HG03103 (cell line): ENCODE measurements around the gene HNRNPA3.
"Not testable (repeated sequence)": the region's sequence is repeated elsewhere in the genome, so short reads cannot be mapped to it uniquely, and the experiment has no call there.

Source experiments
- ATAC-seq: cut with Tn5 transposase; IDR thresholded peaks from one replicate; pipeline ENCODE4 v1.9.1; 2021; ENCODE audit warnings: low read depth; ENCODE audit not compliant: unreplicated experiment

The HNRNPA3 gene

DNA sequence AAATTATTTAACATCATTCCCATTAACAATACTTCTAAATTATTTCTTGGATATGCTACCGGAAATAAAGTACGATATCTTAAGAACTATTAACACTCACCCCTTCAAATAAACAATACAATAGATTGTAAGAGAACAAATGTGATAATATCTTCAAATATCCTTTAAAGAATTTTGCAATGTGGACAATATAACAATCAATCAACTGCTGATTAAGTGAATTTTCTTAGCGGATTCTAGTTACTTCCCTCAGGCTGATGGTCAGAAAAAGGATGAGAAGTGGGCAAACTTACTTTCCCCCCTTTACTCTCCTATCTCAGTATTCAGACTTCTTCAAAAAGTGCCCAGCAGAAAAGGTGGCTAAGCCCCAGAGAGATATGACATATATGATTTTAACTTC, 41.1 kb downstream of the HNRNPA3 start:
- ATAC-seq, result no peak

DNA sequence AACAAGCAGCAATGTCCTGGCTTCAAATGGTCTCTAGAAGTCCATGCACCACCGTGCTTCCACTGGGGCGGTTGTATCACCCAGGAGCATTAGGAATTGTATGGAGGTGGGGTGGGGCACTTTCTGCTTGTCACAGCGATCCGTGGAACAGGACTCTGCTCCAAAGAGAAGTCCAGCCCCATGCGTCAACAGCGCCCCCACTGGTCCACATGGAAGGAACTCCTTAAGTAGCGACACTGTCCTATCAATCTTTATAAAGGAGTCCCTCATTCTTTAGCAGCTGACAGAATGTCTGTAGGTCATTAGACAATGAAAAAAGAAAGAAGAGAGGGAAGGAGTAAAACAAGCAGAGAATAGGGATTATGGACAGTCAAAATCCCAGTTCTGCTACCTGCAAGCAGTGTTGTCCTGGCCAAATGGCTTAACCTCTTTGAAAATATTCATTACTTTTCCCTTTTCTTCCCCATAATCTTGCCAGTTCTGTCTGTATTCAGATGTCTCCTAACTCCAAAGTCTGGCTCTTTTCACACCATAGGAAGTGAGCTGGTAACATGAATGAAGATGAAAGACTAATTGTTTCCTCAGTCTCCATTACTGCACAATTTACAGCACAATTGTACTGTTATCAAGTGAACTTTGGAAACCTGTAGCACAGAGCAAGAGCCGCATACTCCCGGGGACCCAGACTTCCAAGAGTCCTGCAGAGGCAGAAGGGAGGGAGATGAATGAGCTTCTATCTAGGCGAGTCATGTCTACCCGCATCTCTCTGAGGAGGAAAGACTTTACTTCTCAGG, 42.0 kb downstream of the HNRNPA3 start:
- ATAC-seq, result no peak

DNA sequence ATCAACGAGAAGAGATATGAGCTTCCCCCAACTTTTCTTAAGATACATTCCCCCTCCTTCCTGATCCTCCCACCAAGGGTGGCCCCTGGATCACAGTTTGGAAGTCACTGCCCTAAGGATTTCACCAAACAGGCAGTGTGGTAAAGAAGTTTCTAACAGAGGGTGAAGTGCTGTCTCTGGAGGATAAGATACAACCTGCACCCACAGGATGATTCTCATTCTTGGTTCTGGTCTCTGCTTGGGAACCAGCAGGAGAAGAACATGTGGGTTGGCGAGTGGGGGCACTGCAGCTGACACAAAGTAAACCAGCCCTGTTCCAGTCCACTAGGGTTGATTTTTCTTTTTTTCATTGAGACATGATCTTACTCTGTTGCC, 42.6 kb downstream of the HNRNPA3 start:
- ATAC-seq, result no peak

DNA sequence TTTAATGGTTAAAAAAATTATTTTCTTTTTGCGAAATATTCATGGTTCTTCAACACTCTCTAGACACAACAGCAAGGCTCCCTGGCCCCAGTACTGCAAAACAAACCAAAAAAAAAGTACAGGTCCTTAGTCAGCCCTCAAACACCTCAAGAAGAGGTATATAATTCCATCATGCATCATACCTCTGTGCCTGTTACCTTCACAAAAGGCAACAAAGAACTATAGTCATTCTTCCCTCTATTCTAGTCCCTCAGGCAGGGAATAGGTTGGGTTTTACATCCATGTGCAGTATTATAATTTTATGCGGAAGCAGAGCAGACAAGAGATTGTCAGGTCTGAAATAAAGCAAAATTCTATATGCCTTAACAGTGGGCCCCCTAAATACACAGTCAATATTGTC, 43.4 kb downstream of the HNRNPA3 start:
- ATAC-seq, result no peak

DNA sequence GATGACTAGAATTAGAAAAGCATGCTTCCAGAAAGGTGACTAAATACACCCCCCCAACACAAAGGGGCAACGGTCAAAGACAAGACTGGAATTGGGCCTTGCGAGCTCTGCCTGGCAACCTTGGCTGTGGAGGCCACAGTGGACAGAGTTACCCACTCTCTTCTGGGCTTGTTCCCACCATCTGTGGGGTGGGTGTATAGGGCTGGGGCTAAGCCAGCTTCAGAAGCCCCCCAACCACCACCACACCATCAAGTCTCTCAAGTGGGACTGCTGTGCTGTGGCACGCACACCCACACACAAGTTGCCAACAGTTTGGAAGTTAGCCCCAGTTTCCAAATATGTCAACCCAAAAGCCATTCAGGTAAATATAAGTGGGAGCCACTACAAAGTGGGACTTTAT, 44.1 kb downstream of the HNRNPA3 start:
- no peak for ATAC-seq

DNA sequence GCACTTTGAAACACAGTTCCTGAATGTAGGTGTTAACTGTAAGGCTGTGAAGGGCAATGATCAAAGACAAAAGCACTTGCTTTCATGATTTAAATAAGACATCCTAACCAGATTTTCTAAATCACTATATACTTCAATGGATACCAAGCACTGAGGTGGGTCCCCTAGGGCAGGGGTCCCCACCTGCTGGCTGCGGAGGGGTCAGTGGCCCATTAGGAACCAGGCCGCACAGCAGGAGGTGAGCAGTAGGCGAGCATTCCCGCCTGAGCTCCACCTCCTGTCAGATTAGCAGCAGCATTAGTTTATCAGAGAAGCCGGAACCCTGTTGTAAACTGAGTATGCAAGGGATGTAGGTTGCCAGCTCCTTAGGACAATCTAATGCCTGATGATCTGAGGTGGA, 44.9 kb downstream of the HNRNPA3 start:
- no peak for ATAC-seq

DNA sequence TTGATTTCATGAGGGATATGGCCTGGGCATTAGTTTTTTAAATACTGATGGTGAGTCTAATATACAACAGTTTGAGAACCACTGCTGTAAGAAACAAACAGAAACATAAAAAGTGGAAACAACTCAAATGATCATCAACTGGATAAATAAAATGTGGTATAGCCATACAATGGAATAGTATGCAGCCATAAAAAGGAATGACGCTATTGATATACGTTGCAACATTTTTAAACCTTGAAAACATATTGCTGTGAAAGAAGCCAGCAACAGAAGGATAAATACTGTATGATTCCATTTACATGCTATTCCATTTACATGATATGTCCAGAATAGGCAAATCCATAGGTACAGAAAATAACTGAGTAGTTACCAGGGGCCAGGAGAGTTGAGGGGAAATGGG, 45.5 kb downstream of the HNRNPA3 start:
- no peak for ATAC-seq

DNA sequence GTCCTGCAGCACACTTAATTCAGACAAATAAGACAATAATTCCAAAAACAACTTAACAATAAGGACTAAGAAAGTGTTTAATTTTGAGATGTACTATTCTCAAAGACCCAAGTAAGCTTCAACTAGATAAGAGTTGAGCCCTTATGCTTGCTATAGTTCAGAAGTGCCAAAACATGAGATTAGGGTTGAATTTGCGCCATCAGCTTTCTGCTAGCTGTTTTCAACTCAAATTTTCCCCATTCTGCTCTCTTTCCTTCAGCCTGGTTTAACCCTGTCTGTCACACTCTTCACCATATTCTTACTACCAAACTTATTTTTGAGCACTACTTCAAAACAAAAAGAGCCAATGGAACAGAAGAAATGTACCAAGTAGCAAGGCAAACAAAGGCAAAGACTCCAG, 47.8 kb downstream of the HNRNPA3 start:
- ATAC-seq, result no peak

DNA sequence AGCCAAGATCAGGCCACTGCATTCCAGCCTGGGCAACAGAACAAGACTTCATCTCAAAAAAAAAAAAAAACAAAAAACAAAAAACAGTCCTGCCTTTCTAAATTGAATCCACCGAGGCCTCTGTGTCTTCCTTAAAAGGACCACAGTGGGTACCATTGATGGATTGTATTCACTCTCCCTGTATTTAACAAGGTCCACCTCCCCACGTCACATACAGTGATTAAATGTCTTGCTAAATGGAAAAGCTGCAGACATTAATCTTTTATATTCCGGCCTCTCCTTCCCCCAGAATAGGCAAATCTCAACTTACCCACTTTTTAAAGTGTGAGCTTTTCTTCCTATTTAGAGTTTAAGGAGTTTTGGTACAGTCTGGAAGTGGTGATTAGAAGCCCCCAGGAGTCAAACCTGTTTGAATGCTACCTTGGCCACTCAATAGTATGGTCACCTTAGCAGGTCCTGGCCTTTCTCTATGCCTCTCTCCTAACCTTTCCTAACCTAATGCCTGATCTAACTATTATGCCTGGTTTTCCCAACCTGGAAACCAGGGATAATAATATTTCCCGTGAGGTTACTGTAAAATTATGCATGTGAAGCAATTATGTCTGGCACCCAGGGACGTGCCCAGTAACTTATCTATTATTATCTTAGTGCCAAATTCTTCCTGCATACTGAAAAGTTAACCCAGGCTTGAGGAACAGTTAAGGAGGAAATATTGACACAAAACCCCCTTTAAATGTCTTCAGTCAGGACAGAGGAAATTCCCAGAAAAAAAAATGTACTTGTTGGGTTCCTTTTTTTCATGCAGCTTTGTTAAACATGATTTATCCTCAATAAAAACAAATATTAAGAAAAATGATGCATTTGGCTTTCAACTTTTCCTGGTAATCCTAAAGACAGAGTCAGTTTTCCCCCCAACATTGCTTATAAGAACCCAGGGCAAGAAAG, 48.8 kb downstream of the HNRNPA3 start:
- no peak for ATAC-seq

DNA sequence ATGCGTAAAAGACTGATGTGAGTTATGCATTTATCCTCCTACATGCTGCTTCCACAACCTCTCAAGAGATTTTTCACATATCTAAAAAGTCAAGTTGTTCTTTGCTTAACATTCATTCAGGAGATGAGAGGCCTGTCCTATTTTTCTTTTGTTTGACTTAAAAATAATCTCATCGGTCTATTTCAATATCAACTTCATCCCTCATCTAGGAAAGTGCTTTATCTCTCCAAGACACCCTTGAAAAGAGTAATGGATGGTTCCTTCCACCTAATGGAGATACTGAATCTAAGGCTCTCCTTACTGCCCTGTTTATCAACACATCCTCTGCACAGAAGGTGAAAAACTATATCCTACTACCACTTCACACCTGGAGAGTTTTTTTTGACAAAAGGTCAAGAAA, 49.5 kb downstream of the HNRNPA3 start:
- ATAC-seq, result no peak

DNA sequence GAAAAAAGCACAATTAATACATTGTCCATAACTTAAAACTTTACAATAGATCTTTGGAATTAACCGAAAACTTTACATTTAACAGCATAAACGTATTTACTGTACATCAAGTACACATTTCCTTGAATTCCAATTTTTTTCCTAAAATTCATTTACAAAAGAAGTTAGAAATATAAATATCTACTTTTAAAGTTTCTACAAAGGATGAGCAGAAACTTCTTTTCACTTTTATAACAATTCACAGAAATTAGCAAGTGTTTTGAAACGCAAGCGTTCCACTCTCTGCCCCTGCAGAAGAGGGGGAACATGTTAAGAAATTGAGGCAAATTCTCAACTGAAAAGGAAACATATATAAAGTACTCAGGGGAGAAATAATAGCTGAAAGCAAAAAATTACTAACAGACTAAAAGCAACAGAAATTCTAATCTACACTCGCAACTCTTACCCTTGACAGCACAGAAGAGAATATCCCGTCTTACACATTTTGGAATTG, 50.4 kb downstream of the HNRNPA3 start:
- no peak for ATAC-seq

DNA sequence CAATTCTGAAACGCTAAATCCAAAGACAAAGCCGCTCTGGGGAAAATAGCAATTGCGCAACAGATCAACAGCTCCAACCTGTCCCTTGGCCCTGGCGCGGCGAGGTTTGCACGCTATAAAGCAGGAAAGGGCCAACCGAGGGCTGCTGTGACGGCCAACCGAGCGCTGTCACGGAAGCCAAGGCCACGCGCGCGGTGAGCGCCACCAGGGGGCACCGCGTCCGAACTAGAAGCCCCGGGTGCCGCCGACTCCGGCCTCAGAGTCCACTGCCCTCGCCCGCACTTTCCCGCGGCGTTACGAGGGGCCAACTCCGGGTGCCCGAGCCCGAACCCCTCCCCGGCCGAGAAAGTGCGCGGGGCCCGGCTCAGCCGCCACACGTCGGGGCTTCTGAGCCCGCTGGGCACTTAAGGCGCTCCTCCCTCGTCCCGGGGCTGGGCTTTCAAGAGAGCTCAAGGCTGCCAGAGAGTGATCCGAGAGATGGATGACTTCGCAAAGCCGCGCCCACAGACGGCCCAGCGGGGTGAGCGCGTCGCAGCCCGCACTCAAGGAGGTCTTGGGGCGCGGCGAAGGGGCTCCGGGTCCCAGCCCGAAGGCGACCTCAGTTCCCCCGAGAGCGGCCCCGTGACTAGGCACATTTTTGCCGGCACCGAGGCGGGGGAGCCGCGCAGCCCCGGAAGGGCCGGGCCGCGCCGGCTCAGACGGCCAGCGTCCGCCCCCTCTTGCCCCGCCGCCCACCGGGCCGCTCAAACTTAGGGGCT, 51.0 kb downstream of the HNRNPA3 start:
- ATAC-seq, result peak; percentile 50

DNA sequence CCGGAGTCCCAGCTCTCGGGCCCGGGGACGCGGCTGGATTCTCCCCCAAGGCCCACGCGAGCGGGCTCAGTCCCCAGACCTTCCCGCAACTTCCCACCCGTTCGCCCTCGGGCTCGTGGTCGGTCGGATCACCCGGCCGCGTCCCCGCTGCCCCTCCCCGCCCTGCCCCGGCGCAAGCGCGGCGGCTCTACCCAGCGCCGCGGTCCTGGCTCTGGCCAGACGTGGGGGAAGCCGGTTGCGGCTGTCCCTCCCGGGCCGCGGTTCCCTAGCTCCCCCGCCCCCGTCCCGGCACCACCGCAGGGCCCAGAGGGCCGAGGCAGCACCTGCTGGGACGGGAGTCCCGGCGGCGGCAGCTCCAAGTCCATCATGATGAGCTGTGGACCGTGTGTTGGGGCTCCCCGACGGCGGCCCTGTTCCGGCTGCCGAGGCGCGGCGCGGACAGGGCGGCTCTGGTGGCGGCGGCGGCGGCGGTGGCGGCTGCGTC, 51.7 kb downstream of the HNRNPA3 start:
- ATAC-seq, result peak; percentile 11

DNA sequence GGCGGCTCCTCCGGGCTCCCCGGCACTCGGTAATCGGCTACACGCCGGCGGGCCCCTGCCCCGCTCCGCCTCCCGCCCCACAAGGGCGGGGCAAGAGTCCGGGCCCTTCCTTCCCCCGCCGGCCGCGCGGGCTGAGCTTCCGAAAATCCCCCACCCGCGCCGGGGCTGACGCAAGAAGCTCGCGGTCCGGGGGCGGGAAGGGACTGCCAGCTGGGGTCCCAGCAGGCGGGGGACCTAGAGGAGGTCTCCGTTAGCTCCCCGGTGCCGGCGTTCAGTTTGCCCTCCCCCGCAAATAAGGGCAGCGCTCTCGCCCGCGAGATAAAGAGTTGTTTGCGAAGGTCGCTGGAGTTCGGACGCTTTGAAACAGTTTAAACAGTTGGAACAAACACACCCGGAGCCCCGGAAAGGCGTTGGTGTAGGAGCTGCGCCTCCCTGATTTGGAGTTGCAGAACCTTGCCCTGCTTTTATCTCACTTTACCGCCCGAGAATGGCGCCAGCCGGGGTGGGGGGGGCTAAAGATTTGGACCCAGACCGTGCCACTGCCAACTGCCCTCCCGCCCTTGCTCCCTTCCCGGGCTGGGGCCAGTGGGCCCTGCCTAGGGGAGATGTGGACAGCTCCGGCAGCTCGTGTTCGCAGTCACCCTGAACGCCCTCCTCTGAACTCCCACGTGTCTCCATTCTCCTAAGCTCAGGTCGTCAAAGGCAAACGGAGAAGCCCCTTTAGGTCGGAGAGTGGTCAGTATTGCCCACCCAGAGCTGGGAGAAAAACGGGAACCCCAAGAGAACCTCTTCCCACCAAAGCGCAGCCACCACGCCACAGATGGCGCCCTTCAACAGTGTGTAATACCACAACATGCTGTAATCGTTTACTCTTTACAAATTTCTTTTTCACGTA, 52.3 kb downstream of the HNRNPA3 start, which contains the start of gene NFE2L2:
NFE2L2 (minus strand) TSS at position 35 of the 895 bp plus-strand sequence. CDS start 151 bp downstream, outside the sequence.
- peak; percentile 51 for ATAC-seq

DNA sequence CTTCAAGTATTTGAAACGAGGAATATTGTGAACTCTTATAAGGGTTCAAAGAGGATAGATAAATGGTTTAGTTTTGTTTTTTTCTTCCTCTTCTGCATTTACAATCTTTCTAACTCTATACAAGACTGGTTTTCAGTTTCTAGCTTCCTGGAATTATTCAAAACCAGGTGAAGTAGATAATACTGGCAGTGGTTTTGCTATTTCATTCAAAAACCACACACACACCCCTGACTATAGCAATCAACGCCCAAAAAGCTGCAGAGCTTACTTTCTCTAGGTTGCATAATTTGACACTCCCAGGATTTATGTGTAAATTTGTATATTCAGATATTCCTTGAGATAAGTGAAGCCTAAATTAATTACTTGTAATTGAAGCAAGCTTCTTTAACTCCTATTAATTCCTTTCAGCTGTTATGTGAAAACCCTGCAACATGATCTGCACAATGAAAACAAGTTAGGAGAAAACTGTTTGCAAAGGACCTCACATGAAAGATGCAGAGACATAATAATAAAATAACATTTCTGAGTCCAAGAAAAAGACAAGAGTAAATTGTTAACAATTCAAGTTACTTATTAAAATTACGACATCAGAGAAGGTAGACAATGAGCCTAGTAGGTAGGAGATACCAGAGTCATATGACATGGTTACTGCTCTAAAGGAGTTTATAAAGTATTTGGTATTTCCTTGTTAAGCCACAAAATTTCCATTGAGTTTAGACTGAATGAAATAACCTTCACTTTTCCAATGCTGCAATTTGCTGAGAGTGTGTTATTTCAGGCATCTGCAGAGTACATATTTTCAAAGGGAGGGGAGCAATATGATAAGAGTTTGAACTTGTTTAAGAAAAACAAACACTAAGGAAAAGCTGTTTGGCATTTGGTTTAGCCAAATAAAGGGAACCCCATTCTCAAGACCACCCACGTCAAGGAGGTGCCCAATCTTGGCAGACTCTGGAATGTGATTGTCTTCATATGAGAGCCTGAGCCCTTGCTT, 53.5 kb downstream of the HNRNPA3 start:
- ATAC-seq, result peak; percentile 21

DNA sequence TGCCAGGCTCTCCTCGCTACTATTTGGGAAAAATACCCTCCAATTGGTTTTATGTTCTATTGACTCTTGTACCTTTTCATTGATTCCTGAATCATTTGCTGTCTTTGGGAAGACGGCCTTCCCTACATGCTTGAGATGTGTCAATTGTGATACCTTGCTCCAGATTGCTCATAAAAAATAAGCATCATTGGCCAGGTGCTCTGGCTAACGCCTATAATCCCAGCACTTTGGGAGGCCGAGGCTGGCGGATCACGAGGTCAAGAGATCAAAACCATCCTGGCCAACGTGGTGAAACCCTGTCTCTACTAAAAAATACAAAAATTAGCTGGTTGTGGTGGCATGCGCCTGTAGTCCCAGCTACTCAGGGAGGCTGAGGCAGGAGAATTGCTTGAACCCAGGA, 54.4 kb downstream of the HNRNPA3 start:
- ATAC-seq, result not testable (repeated sequence)

DNA sequence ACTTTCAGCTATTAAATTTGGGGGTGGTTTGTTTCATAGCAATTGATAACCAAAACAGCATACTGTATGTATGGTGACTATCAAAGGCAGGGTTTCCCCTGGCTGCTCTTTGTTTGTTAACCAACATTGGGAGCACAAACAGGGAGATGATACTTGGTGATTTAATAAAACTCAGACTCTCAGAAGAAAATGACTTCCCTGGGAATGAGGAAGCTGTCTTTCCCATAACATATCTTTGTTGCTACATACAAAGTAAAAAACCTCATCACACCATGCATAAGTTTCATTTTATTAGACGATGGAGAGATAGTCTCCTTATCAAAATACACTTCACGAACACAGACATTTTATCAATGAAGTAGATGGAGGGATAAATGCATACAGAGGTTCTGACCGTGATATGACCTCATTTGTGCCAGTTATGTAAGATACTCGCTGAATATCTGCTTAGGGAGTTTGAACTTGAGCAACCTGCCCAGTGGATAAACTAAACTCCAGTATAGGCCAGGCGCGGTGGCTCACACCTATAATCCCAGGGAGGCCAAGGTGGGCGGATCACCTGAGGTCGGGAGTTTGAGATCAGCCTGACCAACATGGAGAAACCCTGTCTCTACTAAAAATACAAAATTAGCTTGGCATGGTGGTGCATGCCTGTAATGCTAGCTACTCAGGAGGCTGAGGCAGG, 55.7 kb downstream of the HNRNPA3 start:
- no peak for ATAC-seq

DNA sequence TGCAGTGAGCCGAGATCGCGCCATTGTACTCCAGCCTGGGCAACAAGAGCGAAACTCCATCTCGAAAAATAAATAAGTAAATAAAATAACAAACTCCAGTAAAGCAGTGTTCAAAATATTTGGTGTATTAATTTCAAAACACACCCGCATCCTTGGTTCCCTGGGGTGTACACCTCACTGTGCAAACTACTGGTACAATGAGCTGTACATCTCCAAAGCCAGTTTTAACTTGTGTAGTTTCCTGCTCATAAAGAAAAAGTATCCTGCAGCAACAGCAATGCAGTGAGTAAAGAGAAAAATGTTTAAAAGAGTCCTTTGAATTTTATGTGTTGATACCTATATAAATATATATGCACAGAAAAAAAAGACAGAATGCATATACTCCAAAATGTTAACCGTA, 56.3 kb downstream of the HNRNPA3 start:
- ATAC-seq, result no peak
